GM18502 (cell line): ENCODE measurements around the gene ANKRD10.

ENCODE experiments used
- ATAC-seq: cut with Tn5 transposase; IDR thresholded peaks from one replicate; pipeline ENCODE4 v1.9.1; 2021; ENCODE audit warnings: mild to moderate bottlenecking; ENCODE audit not compliant: unreplicated experiment, poor library complexity

The ANKRD10 gene

DNA sequence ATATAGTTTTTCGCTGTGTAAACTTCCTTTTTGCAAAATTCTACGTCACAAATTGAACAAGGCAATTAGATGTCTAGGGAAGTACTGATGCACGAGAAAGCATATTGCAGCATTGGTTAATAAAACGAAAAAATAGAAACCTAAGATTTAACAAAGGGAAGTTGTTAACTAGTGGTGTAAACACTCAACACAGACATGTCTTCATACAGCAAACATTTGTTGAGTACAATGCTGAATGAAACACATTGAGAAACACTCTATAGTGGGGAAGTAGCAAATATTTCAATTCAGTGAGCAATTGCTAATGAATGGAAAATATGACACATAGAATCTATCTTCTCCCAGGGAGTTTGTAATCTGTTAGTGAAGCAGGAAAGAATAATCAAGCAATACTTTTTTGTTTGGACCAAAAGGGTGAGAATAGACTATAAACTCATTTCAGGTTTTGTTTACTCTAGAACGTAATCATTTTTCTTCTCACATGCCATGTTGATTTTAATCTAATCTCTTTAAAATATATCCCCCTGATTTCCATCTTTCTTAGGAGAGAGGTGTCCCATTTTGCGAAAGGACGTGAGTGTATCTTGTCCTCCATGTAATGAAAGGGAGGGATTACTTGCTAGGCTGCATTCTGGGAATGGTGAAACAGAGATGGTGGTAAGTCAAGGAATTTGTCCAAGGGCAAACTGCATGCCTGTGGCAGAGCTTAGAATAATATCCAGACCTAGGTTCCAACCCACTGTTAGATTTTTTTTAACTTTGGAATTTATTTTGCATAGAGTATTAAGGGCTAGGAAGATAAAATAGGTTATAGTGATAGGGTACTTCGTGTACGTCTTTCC lies 1.7 kb upstream of the ANKRD10 start:
- no peak for ATAC-seq

GRCh38 chr13:110915874-110916206 lies 971 bp upstream of the ANKRD10 start:
- ATAC-seq: no peak

- peak; percentile 43 for ATAC-seq
Observed at GRCh38 chr13:110914331-110915056, 375 bp downstream of the ANKRD10 start.

DNA sequence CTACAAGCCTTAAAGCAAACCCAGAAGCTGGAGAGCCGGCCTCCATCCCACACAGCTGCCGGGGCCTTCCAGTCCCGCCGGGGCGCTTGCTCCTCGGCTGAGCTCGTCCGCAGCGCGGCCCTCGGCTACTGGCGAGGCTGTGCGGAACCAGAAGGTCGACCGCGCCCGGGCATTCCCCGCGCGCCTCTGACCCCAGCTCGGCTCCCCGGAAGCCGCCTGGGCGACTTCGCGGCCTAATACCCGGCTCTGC lies 863 bp downstream of the ANKRD10 start:
- ATAC-seq: no peak

DNA sequence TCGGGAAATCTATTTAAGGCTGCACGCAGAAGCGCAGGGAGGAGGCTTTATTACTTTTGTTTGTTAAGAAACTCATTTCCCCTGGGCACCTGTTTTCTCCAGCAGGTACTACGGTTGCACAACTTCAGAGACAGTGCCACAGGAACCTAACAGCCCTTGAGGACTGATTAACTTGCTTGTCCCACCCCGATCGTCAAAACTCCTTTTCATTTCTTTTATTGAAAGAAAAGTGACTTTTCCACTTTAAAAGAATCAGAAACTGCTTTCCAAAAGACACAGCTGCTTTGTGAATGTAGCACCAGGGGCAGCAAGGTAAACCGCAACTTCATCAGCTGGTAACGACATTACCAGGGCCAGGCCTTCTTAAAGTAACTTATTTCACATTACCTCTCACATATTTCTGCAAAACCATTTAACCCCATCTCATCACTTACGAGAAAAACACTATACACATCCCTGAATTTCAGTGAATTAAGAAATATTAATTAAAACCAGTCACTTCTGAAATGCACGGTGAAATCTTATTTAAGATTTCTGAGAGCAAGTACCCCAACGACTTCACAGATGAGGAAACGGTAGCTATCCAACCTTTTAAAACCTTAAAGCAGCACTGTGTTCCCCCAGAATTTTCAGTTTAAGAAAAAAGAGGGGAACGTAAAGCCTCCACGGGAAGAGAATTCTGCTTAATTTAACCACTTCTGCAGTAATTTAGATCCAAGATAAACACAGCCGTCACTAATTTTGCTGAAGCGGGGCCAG lies 1.4 kb downstream of the ANKRD10 start:
- ATAC-seq: no peak

GRCh38 chr13:110912651-110913051 lies 2.2 kb downstream of the ANKRD10 start:
- no peak for ATAC-seq

DNA sequence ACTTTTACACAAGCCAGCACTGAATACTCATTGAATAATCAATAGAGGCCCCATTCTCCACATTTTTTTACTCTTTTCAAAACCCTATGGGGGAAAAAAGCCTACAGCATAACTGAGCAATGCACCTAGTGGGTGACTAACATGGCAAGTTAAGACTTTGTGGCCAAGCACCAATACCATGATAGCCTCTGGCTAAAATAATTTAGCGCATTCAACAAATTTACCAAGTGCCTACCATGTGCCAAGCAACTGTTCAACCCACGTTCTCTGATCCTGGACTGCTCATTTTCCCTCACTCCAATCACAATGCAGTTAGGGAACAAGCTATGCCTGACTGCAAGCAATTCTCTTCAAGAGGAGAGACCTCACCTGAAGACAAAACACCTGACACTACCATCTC lies 3.0 kb downstream of the ANKRD10 start:
- no peak for ATAC-seq

DNA sequence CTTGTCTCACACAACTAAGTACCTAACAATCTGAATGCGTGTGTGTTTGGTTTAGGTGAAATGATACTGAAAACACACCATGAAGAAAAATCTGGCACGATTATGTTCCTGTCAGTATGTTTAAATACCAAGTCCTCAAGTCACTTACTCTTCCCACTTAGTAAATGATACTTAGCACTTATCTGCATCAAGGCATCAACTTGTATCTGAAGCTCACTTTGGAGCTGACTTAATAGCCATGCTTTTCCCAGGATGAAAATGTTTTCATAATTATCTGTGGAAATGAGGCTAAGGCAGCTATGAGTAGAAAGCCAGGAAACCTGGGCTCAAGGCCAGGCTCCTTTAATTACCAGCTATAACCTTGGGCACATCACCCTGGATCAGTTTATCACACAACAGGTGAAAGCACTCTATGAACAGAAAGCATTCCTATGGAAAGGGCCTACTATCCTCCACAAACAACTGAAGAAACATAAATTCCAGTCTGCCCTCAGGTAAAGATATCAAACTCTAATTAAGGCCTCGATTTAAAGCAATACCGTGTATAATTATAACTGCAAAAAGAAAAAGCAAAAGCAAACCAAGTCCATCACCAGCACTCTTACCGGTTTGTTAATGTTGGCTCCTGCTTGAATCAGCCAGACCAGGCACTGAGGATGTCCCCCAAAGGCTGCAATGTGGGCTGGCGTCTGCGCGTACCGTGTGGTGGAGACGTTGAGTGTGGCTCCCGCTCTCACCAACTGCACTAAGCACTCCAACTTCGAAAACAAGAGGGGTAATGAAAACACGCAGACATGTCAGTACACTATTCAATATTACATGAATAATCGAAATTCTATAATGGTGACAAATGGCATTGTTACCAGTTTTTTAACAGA lies 4.6 kb downstream of the ANKRD10 start:
- ATAC-seq: no peak

DNA sequence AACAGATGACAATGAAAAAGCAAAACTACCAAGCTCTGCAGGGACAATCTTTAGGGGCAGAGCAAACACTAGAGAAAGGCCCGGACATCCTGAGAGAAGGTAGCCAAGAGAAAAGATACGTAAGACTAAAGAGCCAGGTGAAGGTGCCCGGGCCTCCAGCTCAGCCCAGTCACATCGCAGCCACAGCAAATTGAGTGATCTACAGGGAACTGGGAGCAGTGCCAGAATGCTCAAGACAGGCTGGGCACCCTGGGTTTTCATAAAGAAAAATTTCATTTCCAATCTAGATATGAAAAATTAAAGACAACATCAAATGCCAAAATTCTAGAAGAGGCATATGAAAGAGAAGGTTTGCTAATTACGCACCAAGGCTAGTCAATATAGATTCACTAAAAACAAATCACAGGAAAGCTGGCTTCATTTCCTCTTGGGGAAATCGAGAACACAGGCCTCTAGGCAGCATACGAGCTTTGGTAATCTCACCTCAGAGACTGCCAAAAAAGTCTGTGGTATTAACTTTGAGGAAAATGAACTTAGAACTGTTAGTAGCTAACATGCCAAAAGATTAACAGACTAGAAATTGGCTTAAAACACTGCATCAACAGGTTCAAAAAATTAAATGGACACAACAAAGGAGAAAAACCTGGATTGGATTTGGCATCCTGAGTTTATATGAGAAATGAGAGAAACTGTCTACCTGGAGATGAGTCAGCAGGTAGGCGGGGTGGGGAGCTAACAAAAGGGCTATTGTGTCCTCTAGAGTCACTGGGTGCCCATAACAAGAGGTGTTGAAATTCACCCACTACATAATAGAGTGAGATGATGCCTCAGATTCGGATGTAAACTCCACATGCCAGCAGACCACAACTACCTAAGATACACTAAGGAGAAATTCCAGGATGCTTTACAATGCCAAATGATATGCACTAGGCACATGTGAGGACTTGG lies 6.6 kb downstream of the ANKRD10 start:
- no peak for ATAC-seq

DNA sequence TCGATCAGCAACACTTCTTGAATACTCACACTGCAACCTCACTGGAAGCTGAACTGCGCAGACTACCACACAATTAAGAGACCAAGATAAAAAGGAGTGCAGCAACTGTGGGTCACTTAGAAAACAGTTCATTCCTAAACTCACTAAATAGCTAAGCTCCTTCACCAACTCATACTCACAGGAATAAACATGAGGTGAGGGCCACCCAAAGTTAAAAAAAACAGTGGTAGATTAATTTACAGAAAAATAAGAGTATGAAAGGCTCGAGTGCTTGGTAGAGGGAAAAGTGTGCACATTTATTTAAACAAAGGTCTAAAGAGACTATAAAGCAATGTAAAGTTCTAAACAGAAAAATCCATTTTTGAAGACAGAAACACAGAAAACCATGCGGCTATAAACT lies 7.6 kb downstream of the ANKRD10 start:
- no peak for ATAC-seq

GRCh38 chr13:110904748-110905147 lies 10.1 kb downstream of the ANKRD10 start:
- ATAC-seq: no peak

DNA sequence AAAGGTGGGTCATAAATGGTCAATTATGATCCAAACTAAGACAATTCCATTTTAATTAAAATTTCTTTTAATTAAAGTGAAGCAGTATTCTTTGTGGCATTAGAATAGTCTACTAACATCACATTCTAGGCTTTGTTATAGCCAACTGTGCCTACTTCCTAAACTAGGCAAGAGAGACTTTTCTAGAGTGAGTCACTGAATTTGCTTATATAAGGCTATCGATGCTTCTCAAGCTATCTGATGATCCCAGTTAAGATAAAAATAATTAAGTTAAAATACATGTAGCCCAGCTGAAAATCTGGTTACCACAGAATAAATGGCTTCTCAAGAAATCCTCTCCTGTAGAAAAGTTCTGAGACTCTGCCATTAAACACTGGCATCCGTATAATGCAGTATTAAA lies 12.5 kb downstream of the ANKRD10 start:
- ATAC-seq: no peak

- ATAC-seq: no peak
Observed at GRCh38 chr13:110897521-110897920, 17.3 kb downstream of the ANKRD10 start.

GRCh38 chr13:110897014-110897413 lies 17.9 kb downstream of the ANKRD10 start:
- ATAC-seq: no peak

- ATAC-seq: no peak
Observed at GRCh38 chr13:110894086-110894485, 20.8 kb downstream of the ANKRD10 start.

DNA sequence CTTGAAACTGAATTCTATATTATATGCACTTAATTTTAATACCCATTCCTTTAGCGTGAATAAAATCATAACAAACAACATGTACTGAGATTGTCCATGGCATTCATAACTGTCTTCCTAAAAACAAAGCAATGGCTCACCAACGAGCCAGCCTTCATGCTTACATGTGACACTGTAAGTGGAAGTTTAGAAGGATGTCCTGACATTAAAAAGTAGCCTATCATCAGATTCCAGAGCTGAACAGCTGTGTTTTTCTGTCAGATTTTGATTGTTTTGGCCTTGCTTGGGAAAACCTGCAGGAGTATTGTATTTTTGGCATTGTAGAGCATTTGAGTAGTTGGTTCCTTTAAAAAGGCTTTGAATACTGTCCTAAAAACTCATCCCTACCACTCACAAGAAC lies 21.3 kb downstream of the ANKRD10 start:
- ATAC-seq: no peak

GRCh38 chr13:110890279-110891165 lies 24.3 kb downstream of the ANKRD10 start:
- ATAC-seq: no peak

- ATAC-seq: no peak
Observed at GRCh38 chr13:110888390-110888789, 26.5 kb downstream of the ANKRD10 start.
